GM15510 (cell line): ENCODE data around the gene PSAP.

Experiments
- POLR2A ChIP-seq: IDR thresholded peaks from 3 replicates; pipeline ENCODE4 v1.6.1; 2011; ENCODE audit warnings: borderline replicate concordance; ENCODE audit not compliant: insufficient read length; ENCODE audit errors: extremely low read depth

Gene PSAP

GRCh38 chr10:71796749-71797405, 54.2 kb downstream of the PSAP start:
- no peak for TF ChIP-seq POLR2A

DNA sequence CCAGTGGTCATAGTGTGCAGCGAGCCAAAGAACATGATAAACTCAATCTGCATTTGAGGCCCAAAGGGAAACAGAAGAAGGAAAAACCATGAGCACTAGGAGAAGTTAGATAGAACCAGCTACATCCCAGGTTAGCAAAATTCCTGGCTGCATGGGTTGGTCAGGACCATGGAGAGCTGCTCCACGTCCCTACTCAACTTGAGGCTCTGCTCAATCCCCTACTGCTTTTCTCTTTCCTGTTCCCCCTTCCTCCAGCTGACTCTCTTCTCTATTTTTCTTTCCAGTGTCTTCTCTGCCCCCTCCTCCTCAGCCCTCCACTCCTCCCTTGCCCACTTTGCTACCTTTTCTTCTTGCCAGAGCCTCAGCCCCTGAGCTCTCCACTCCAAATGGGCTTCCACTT, 55.8 kb downstream of the PSAP start:
- TF ChIP-seq POLR2A: no peak

- TF ChIP-seq POLR2A: no peak
Measured at GRCh38 chr10:71790749-71791440, 60.2 kb downstream of the PSAP start.

DNA sequence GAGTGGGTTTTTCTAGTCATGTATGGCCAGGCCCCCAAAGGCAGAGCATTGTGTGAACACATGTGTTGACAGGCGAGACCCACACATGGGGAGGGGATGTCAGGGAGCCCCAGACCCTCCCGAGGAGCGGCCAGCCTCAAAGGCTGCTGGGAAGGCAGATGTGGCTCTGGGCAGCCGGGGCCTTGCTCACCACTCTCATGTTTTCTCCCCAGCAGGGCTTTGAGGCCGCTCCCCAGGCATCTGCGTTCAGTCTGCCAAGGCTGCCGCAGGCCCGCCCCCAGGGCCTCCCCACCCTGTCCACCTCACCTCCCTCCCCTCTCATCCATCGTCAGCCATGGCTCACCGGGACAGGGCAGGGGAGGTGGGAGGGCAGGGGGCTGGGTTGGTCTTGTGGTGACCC, 61.2 kb downstream of the PSAP start:
- no peak for TF ChIP-seq POLR2A

DNA sequence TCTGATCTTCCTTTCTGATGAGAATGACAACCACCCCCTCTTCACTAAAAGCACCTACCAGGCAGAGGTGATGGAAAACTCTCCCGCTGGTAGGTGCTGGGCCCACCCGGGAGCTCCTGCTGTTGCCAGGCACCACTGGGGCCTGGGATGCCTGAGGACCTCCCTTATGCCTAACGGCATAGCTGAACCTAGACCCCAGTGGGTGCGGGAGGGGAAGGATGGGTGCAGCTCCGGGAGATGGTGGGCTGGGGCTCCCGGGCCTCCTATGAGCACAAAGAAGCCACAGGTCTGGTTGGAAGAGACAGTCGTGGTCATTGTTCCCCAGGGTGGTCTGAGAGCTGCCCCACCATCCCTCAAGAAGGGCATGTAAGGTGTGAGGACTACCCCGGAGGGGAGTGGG, 62.1 kb downstream of the PSAP start:
- no peak for TF ChIP-seq POLR2A

DNA sequence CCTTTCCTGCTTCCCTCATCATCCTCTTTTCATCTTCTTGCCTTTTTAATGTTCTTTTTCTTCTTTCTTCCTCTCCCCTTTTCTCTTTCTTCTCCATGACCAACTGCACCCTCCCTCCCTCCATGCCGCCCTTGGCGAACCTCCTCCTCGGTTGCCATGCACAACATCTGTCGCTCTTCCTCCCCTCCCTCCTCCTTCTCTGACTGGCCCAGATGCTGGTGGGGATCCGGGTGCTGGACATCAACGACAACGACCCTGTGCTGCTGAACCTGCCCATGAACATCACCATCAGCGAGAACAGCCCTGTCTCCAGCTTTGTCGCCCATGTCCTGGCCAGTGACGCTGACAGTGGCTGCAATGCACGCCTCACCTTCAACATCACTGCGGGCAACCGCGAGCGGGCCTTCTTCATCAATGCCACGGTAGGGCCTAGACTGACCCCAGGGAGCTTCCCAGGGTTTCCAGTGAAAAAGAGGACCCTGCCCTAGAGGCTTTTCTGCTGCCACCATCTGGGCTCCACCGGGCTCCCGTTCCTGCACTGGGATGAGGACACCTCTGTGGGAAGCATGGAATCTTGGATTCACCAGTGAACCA, 66.3 kb downstream of the PSAP start:
- no peak for TF ChIP-seq POLR2A

- no peak for TF ChIP-seq POLR2A
Measured at GRCh38 chr10:71783917-71784678, 67.0 kb downstream of the PSAP start.

- no peak for TF ChIP-seq POLR2A
Measured at GRCh38 chr10:71782917-71783490, 68.0 kb downstream of the PSAP start.

DNA sequence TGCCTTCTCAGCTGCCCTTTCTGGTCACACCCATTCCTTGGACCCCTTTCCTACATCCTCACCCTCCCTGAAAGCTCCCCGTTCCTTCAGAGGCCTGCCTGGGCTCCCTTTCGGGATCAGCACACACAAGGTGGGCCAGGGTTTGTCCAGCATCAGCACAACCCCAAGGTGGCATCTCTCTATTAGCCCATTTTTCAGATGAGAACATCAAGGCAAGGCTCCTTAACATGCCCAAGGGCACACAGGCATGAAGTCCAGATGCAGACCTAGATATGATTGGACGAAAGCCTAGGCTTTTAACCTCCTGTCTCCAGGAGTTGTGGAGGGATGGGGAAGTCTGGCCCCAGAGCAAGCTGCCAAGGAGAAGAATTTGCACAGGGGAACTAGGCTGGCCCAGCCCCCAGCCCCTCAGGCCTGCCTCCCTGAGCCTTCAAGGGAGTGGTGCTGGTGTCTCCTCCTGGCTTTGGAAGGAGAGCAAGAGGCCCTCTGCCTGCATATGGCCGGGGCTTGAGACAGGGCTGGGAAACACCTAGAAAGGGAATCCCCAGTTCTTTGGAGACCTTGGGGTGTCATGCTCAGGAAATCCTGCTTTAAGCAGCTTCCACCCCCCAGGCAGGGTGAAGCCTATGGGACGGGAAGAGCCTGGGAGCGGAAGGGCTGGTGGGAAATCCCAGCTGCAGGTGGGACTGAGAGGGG, 68.7 kb downstream of the PSAP start:
- TF ChIP-seq POLR2A: no peak

DNA sequence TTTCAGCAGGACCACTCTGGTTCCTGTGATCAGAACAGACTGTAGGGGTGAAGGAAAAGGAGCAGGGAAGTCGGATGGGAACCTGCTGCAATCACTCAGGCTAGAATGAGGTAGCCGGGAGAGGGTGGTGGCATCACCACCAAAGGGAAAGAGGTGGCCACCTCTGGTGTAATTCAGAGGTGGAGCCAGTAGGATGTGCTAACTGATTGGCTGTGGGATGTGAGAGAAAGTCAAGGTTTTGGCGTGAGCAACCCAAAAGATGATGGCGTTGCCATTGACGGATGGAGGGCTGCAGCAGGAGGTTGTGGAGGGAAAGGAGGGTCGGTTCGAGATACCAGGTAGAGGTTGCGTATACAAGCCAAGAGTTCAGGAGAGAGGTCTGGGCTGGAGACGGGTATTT, 70.3 kb downstream of the PSAP start:
- TF ChIP-seq POLR2A: no peak

DNA sequence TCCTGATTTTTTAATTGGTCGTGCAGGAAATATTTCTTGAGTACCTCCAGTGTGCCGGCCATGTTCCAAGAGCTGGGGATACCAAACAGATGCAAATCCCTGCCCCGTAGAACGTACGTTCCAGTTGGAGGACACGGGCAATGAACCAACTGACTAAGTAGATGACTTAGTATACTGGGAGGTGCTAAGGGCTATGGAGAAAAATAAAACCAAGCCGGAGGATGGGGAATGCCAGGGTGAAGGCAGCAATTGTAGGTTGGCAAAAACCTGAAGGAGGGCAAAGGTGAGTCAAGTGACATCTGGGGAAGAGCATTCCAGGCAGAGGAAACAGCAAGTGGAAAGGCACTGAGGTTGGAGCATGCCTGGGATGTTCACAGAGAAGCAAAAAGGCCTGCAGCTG, 70.9 kb downstream of the PSAP start:
- no peak for TF ChIP-seq POLR2A

- no peak for TF ChIP-seq POLR2A
Measured at GRCh38 chr10:71779641-71780040, 71.4 kb downstream of the PSAP start.

DNA sequence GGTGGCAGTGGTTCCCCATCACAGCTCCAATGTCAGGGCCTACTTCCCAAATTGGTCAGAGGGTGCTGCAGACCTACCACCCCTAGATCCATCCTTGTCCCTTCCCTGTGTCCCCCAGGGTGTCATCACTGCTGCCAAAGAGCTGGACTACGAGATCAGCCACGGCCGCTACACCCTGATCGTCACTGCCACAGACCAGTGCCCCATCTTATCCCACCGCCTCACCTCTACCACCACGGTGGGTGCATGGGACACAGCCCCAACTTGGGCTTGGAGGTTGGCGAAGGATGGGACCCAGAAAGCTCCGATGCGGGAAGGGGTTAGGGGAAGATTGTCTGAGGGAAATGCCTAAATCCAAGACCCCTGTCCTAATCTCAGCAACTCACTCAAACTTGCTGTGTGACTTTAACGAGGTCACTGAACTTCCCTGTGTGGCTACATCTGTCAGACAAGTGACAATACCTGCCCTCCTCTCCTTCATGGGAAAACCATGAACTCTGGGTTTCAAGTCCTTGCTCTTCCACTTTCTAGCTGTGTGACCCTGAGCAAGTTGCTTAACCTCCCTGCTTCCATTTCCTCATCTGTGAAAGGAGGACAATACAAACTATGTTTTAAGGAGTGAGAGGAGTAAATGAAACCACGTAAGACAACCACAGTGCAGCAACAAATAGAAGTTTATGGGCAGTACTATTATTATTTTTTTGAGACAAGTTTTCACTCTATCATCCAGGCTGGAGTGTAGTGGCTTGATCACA, 72.8 kb downstream of the PSAP start:
- TF ChIP-seq POLR2A: no peak
